Activated naive CD4-positive, alpha-beta T cell treated with anti-CD3 and anti-CD28 coated beads for 36 hours (primary cell): Measurements from ENCODE around the gene SURF6. TPM values are rescaled to one million over a fixed set of nuclear protein-coding genes. Genes with fewer than 3 reads are reported as not detected.
"Not testable (repeated sequence)": the region's sequence is repeated elsewhere in the genome, so short reads cannot be mapped to it uniquely, and the experiment has no call there.

Experiments
- CTCF ChIA-PET: fragments of 350-600 bp; sonication (Branson Sonifier 250); formaldehyde crosslinking; loops from one replicate; lab custom pipeline; 2021; ENCODE audit warnings: antibody characterized with exemption; lab: Charles Lee
- DNase-seq: peaks from one replicate; pipeline ENCODE4 v3.0.0-alpha.2; 2020
- H3K27ac Mint-ChIP-seq: one replicate; pipeline ENCODE4 v1.8.0; 2021; ENCODE audit warnings: mild to moderate bottlenecking, mixed read lengths
- H3K27me3 Mint-ChIP-seq: one replicate; pipeline ENCODE4 v1.8.0; 2021; ENCODE audit warnings: low read depth, mixed read lengths
- H3K36me3 Mint-ChIP-seq: one replicate; pipeline ENCODE4 v1.8.0; 2021; ENCODE audit warnings: low read depth, mixed read lengths
- H3K4me1 Mint-ChIP-seq: one replicate; pipeline ENCODE4 v1.8.0; 2021; ENCODE audit warnings: low read depth, mixed read lengths
- H3K4me3 Mint-ChIP-seq: one replicate; pipeline ENCODE4 v1.8.0; 2021; ENCODE audit warnings: mild to moderate bottlenecking, moderate library complexity, mixed read lengths
- H3K9me3 Mint-ChIP-seq: one replicate; pipeline ENCODE4 v1.8.0; 2021; ENCODE audit warnings: mixed read lengths
- intact Hi-C: fragments of 100-400 bp; cut with micrococcal nuclease; formaldehyde crosslinking; loops from one replicate; pipeline ENCODE4 v1.15.1; 2023
- total RNA-seq, 2 experiments: library from RNA; stranded (reverse); gene quantifications; one replicate each; pipeline ENCODE4 v1.2.3, GENCODE V29; 2021

Gene SURF6
- total RNA-seq = 10 to 100 TPM; 13.6 to 13.8 TPM

GRCh38 chr9:133335924-133336811, at the start of gene SURF6:
TSS of gene SURF6 (minus strand) at chr9:133336188. CDS start at chr9:133336132, 56 bp downstream.
- peak within 1 kb of the TSS; percentile 97 for H3K4me3 Mint-ChIP-seq
- peak; percentile 95 for DNase-seq
- peaks cover 38% of the 10 kb centered on the region for H3K36me3 Mint-ChIP-seq
- H3K27me3 Mint-ChIP-seq = no peaks in the 10 kb centered on the region
- intact Hi-C loops = loop anchor here (1.0 to 5.0 kb wide), 5 partner anchors 12 to 306 kb away; partner anchors contain the start of genes GTF3C5, MED22, RPL7A and STKLD1
- peak within 1 kb of the TSS; percentile 87 for H3K27ac Mint-ChIP-seq
- CTCF ChIA-PET = interaction anchor here (1.5 kb wide), 1 partner anchor 35 kb away, joined by 5 read pairs; no protein-coding TSS in a partner anchor
- H3K4me1 Mint-ChIP-seq = peaks cover 40% of the 10 kb centered on the region
- no peaks in the 10 kb centered on the region for H3K9me3 Mint-ChIP-seq

- no peaks in the 10 kb centered on the region for H3K27me3 Mint-ChIP-seq
- no peak for DNase-seq
- intact Hi-C loops = no loop called here
- CTCF ChIA-PET = no interaction called here
- no peak overlapping the region for H3K27ac Mint-ChIP-seq
- no peaks in the 10 kb centered on the region for H3K36me3 Mint-ChIP-seq
- no peaks in the 10 kb centered on the region for H3K9me3 Mint-ChIP-seq
- H3K4me3 Mint-ChIP-seq = no peak overlapping the region
- H3K4me1 Mint-ChIP-seq = no peaks in the 10 kb centered on the region
Observed at GRCh38 chr9:133385452-133385851, 49.5 kb upstream of the SURF6 start.

- CTCF ChIA-PET = no interaction called here
- H3K4me3 Mint-ChIP-seq = no peak overlapping the region
- intact Hi-C loops = no loop called here
- no peak for DNase-seq
- no peaks in the 10 kb centered on the region for H3K9me3 Mint-ChIP-seq
- no peaks in the 10 kb centered on the region for H3K36me3 Mint-ChIP-seq
- no peak overlapping the region for H3K27ac Mint-ChIP-seq
- no peaks in the 10 kb centered on the region for H3K4me1 Mint-ChIP-seq
- H3K27me3 Mint-ChIP-seq = no peaks in the 10 kb centered on the region
Observed at GRCh38 chr9:133384736-133385321, 48.8 kb upstream of the SURF6 start.

GRCh38 chr9:133383438-133383837, 47.5 kb upstream of the SURF6 start:
- CTCF ChIA-PET = interaction anchor here (0.7 kb wide), 1 partner anchor 294 kb away, joined by 3 read pairs; no protein-coding TSS in a partner anchor
- no peak overlapping the region for H3K4me3 Mint-ChIP-seq
- H3K36me3 Mint-ChIP-seq = no peaks in the 10 kb centered on the region
- H3K27me3 Mint-ChIP-seq = no peaks in the 10 kb centered on the region
- intact Hi-C loops = no loop called here
- H3K27ac Mint-ChIP-seq = no peak overlapping the region
- H3K9me3 Mint-ChIP-seq = no peaks in the 10 kb centered on the region
- no peaks in the 10 kb centered on the region for H3K4me1 Mint-ChIP-seq
- no peak for DNase-seq

GRCh38 chr9:133382507-133383141, 46.6 kb upstream of the SURF6 start:
- CTCF ChIA-PET = no interaction called here
- no peak for DNase-seq
- Mint-ChIP-seq H3K4me1 (no peaks in the 10 kb centered on the region), H3K9me3 (no peaks in the 10 kb centered on the region), H3K4me3 (no peak overlapping the region), H3K27ac (no peak overlapping the region), H3K27me3 (no peaks in the 10 kb centered on the region), H3K36me3 (no peaks in the 10 kb centered on the region)
- intact Hi-C loops = no loop called here

GRCh38 chr9:133380734-133381133, 44.7 kb upstream of the SURF6 start:
- Mint-ChIP-seq H3K27ac (no peak overlapping the region), H3K4me1 (peaks cover 1% of the 10 kb centered on the region), H3K36me3 (no peaks in the 10 kb centered on the region), H3K4me3 (no peak overlapping the region), H3K9me3 (no peaks in the 10 kb centered on the region), H3K27me3 (no peaks in the 10 kb centered on the region)
- CTCF ChIA-PET = interaction anchor here (0.6 kb wide), 1 partner anchor 14 kb away, joined by 4 read pairs; no protein-coding TSS in a partner anchor
- DNase-seq = no peak
- intact Hi-C loops = no loop called here

- H3K27ac Mint-ChIP-seq = no peak overlapping the region
- H3K27me3 Mint-ChIP-seq = no peaks in the 10 kb centered on the region
- DNase-seq = no peak
- CTCF ChIA-PET = no interaction called here
- H3K4me1 Mint-ChIP-seq = peaks cover 4% of the 10 kb centered on the region
- no peak overlapping the region for H3K4me3 Mint-ChIP-seq
- peaks cover 7% of the 10 kb centered on the region for H3K36me3 Mint-ChIP-seq
- no peaks in the 10 kb centered on the region for H3K9me3 Mint-ChIP-seq
- intact Hi-C loops = no loop called here
Observed at GRCh38 chr9:133379153-133380086, 43.4 kb upstream of the SURF6 start.

GRCh38 chr9:133378408-133378962, 42.5 kb upstream of the SURF6 start:
- Mint-ChIP-seq H3K4me1 (peaks cover 9% of the 10 kb centered on the region), H3K27ac (no peak overlapping the region), H3K36me3 (peaks cover 13% of the 10 kb centered on the region), H3K27me3 (no peaks in the 10 kb centered on the region), H3K4me3 (no peak overlapping the region), H3K9me3 (no peaks in the 10 kb centered on the region)
- no peak for DNase-seq
- CTCF ChIA-PET = interaction anchor here (0.9 to 1.6 kb wide), 2 partner anchors 35 to 37 kb away, joined by 3 to 4 read pairs; no protein-coding TSS in a partner anchor
- intact Hi-C loops = no loop called here

GRCh38 chr9:133377721-133378216, 41.8 kb upstream of the SURF6 start:
- DNase-seq = no peak
- H3K9me3 Mint-ChIP-seq = no peaks in the 10 kb centered on the region
- H3K4me1 Mint-ChIP-seq = peaks cover 16% of the 10 kb centered on the region
- intact Hi-C loops = no loop called here
- CTCF ChIA-PET = interaction anchor here (0.6 to 1.6 kb wide), 3 partner anchors 36 to 360 kb away, joined by 3 to 4 read pairs (median 3); no protein-coding TSS in a partner anchor
- H3K27me3 Mint-ChIP-seq = no peaks in the 10 kb centered on the region
- H3K4me3 Mint-ChIP-seq = no peak overlapping the region
- H3K36me3 Mint-ChIP-seq = peaks cover 20% of the 10 kb centered on the region
- no peak overlapping the region for H3K27ac Mint-ChIP-seq

- H3K27me3 Mint-ChIP-seq, H3K27ac Mint-ChIP-seq, DNase-seq, H3K9me3 Mint-ChIP-seq, intact Hi-C loops: not testable (repeated sequence)
- CTCF ChIA-PET = interaction anchor here (0.9 to 1.6 kb wide), 3 partner anchors 9 to 36 kb away, joined by 3 to 4 read pairs (median 3); no protein-coding TSS in a partner anchor
- peak overlapping the region; percentile 56 for H3K4me3 Mint-ChIP-seq
- peaks cover 21% of the 10 kb centered on the region for H3K4me1 Mint-ChIP-seq
- peaks cover 25% of the 10 kb centered on the region for H3K36me3 Mint-ChIP-seq
Observed at GRCh38 chr9:133377280-133377679, 41.3 kb upstream of the SURF6 start.
